Activated naive CD4-positive, alpha-beta T cell treated with anti-CD3 and anti-CD28 coated beads for 36 hours (primary cell): ENCODE data around the gene ANO7. TPM values are rescaled to one million over a fixed set of nuclear protein-coding genes. Genes with fewer than 3 reads are reported as not detected.

ENCODE experiments used
- CTCF ChIA-PET: fragments of 350-600 bp; sonication (Branson Sonifier 250); formaldehyde crosslinking; loops from one replicate; lab custom pipeline; 2021; ENCODE audit warnings: antibody characterized with exemption; lab: Charles Lee
- DNase-seq: peaks from one replicate; pipeline ENCODE4 v3.0.0-alpha.2; 2020
- H3K27ac Mint-ChIP-seq: one replicate; pipeline ENCODE4 v1.8.0; 2021; ENCODE audit warnings: mild to moderate bottlenecking, mixed read lengths
- H3K27me3 Mint-ChIP-seq: one replicate; pipeline ENCODE4 v1.8.0; 2021; ENCODE audit warnings: low read depth, mixed read lengths
- H3K36me3 Mint-ChIP-seq: one replicate; pipeline ENCODE4 v1.8.0; 2021; ENCODE audit warnings: low read depth, mixed read lengths
- H3K4me1 Mint-ChIP-seq: one replicate; pipeline ENCODE4 v1.8.0; 2021; ENCODE audit warnings: low read depth, mixed read lengths
- H3K4me3 Mint-ChIP-seq: one replicate; pipeline ENCODE4 v1.8.0; 2021; ENCODE audit warnings: mild to moderate bottlenecking, moderate library complexity, mixed read lengths
- H3K9me3 Mint-ChIP-seq: one replicate; pipeline ENCODE4 v1.8.0; 2021; ENCODE audit warnings: mixed read lengths
- intact Hi-C: fragments of 100-400 bp; cut with micrococcal nuclease; formaldehyde crosslinking; loops from one replicate; pipeline ENCODE4 v1.15.1; 2023
- total RNA-seq, 2 experiments: library from RNA; stranded (reverse); gene quantifications; one replicate each; pipeline ENCODE4 v1.2.3, GENCODE V29; 2021

ANO7 gene
- total RNA-seq, 2 experiments from 2014 or later = 0.57 TPM

GRCh38 chr2:241237949-241238371 is 49.5 kb downstream of the ANO7 start:
- Mint-ChIP-seq H3K36me3 (peaks cover 80% of the 10 kb centered on the region), H3K27me3 (no peaks in the 10 kb centered on the region), H3K27ac (no peak overlapping the region), H3K4me1 (no peaks in the 10 kb centered on the region), H3K9me3 (no peaks in the 10 kb centered on the region), H3K4me3 (no peak overlapping the region)
- CTCF ChIA-PET = no interaction called here
- intact Hi-C loops = no loop called here
- no peak for DNase-seq

- H3K4me3 Mint-ChIP-seq = no peak overlapping the region
- H3K4me1 Mint-ChIP-seq = no peaks in the 10 kb centered on the region
- CTCF ChIA-PET = no interaction called here
- H3K27me3 Mint-ChIP-seq = no peaks in the 10 kb centered on the region
- intact Hi-C loops = no loop called here
- H3K27ac Mint-ChIP-seq = no peak overlapping the region
- peaks cover 79% of the 10 kb centered on the region for H3K36me3 Mint-ChIP-seq
- H3K9me3 Mint-ChIP-seq = no peaks in the 10 kb centered on the region
- DNase-seq = no peak
Observed at GRCh38 chr2:241238693-241239198, 50.3 kb downstream of the ANO7 start.

- Mint-ChIP-seq H3K36me3 (peaks cover 78% of the 10 kb centered on the region), H3K4me1 (no peaks in the 10 kb centered on the region), H3K9me3 (no peaks in the 10 kb centered on the region), H3K4me3 (no peak overlapping the region), H3K27ac (no peak overlapping the region), H3K27me3 (no peaks in the 10 kb centered on the region)
- DNase-seq = no peak
- CTCF ChIA-PET = no interaction called here
- intact Hi-C loops = no loop called here
Observed at GRCh38 chr2:241239552-241240202, 51.2 kb downstream of the ANO7 start.

- CTCF ChIA-PET = no interaction called here
- no peaks in the 10 kb centered on the region for H3K9me3 Mint-ChIP-seq
- intact Hi-C loops = no loop called here
- H3K36me3 Mint-ChIP-seq = peaks cover 71% of the 10 kb centered on the region
- H3K27ac Mint-ChIP-seq = no peak overlapping the region
- no peak for DNase-seq
- H3K4me3 Mint-ChIP-seq = no peak overlapping the region
- H3K4me1 Mint-ChIP-seq = no peaks in the 10 kb centered on the region
- no peaks in the 10 kb centered on the region for H3K27me3 Mint-ChIP-seq
Observed at GRCh38 chr2:241240320-241241004, 52.0 kb downstream of the ANO7 start.

- no peaks in the 10 kb centered on the region for H3K4me1 Mint-ChIP-seq
- H3K9me3 Mint-ChIP-seq = no peaks in the 10 kb centered on the region
- intact Hi-C loops = no loop called here
- H3K27ac Mint-ChIP-seq = no peak overlapping the region
- DNase-seq = no peak
- H3K36me3 Mint-ChIP-seq = peaks cover 69% of the 10 kb centered on the region
- CTCF ChIA-PET = interaction anchor here (0.8 kb wide), 1 partner anchor 370 kb away, joined by 3 read pairs; no protein-coding TSS in a partner anchor
- no peaks in the 10 kb centered on the region for H3K27me3 Mint-ChIP-seq
- H3K4me3 Mint-ChIP-seq = no peak overlapping the region
Observed at GRCh38 chr2:241241669-241242068, 53.2 kb downstream of the ANO7 start.

- H3K4me3 Mint-ChIP-seq = no peak overlapping the region
- peaks cover 67% of the 10 kb centered on the region for H3K36me3 Mint-ChIP-seq
- H3K9me3 Mint-ChIP-seq = no peaks in the 10 kb centered on the region
- H3K27ac Mint-ChIP-seq = no peak overlapping the region
- no peak for DNase-seq
- no peaks in the 10 kb centered on the region for H3K27me3 Mint-ChIP-seq
- intact Hi-C loops = no loop called here
- no peaks in the 10 kb centered on the region for H3K4me1 Mint-ChIP-seq
- CTCF ChIA-PET = no interaction called here
Observed at GRCh38 chr2:241242306-241242705, 53.8 kb downstream of the ANO7 start.

GRCh38 chr2:241244368-241244767 is 55.9 kb downstream of the ANO7 start:
- intact Hi-C loops = no loop called here
- H3K27ac Mint-ChIP-seq = no peak overlapping the region

GRCh38 chr2:241248289-241248688 is 59.8 kb downstream of the ANO7 start:
- H3K4me1 Mint-ChIP-seq = no peaks in the 10 kb centered on the region
- H3K27ac Mint-ChIP-seq = no peak overlapping the region
- no peaks in the 10 kb centered on the region for H3K9me3 Mint-ChIP-seq
- no peaks in the 10 kb centered on the region for H3K27me3 Mint-ChIP-seq
- no peak overlapping the region for H3K4me3 Mint-ChIP-seq
- intact Hi-C loops = no loop called here
- H3K36me3 Mint-ChIP-seq = peaks cover 57% of the 10 kb centered on the region
- CTCF ChIA-PET = no interaction called here
- no peak for DNase-seq

More at GRCh38 chr2:241244368-241244767, 55.9 kb downstream of the ANO7 start:
- DNase-seq = no peak
- no peak overlapping the region for H3K4me3 Mint-ChIP-seq
- CTCF ChIA-PET = interaction anchor here (0.6 kb wide), 2 partner anchors 25 to 269 kb away, joined by 3 to 4 read pairs; no protein-coding TSS in a partner anchor
- H3K9me3 Mint-ChIP-seq = no peaks in the 10 kb centered on the region
- H3K27me3 Mint-ChIP-seq = no peaks in the 10 kb centered on the region
- peaks cover 69% of the 10 kb centered on the region for H3K36me3 Mint-ChIP-seq
- no peaks in the 10 kb centered on the region for H3K4me1 Mint-ChIP-seq

- intact Hi-C loops = no loop called here
- Mint-ChIP-seq H3K4me3 (no peak overlapping the region), H3K27ac (no peak overlapping the region), H3K4me1 (no peaks in the 10 kb centered on the region), H3K9me3 (no peaks in the 10 kb centered on the region), H3K27me3 (no peaks in the 10 kb centered on the region), H3K36me3 (peaks cover 56% of the 10 kb centered on the region)
- CTCF ChIA-PET = no interaction called here
- DNase-seq = no peak
Observed at GRCh38 chr2:241248897-241249296, 60.4 kb downstream of the ANO7 start.

GRCh38 chr2:241249654-241250053 is 61.2 kb downstream of the ANO7 start:
- H3K4me1 Mint-ChIP-seq = no peaks in the 10 kb centered on the region
- no peak overlapping the region for H3K27ac Mint-ChIP-seq
- intact Hi-C loops = no loop called here
- no peak overlapping the region for H3K4me3 Mint-ChIP-seq
- no peak for DNase-seq
- no peaks in the 10 kb centered on the region for H3K27me3 Mint-ChIP-seq
- no peaks in the 10 kb centered on the region for H3K9me3 Mint-ChIP-seq
- peaks cover 52% of the 10 kb centered on the region for H3K36me3 Mint-ChIP-seq
- CTCF ChIA-PET = no interaction called here

- no peaks in the 10 kb centered on the region for H3K4me1 Mint-ChIP-seq
- DNase-seq = no peak
- CTCF ChIA-PET = interaction anchor here (0.7 kb wide), 1 partner anchor 140 kb away, joined by 3 read pairs; no protein-coding TSS in a partner anchor
- H3K27ac Mint-ChIP-seq = no peak overlapping the region
- peaks cover 56% of the 10 kb centered on the region for H3K36me3 Mint-ChIP-seq
- no peak overlapping the region for H3K4me3 Mint-ChIP-seq
- H3K9me3 Mint-ChIP-seq = no peaks in the 10 kb centered on the region
- H3K27me3 Mint-ChIP-seq = no peaks in the 10 kb centered on the region
- intact Hi-C loops = no loop called here
Observed at GRCh38 chr2:241252778-241253475, 64.5 kb downstream of the ANO7 start.

- Mint-ChIP-seq H3K27ac (no peak overlapping the region), H3K4me1 (peaks cover 3% of the 10 kb centered on the region), H3K36me3 (peaks cover 51% of the 10 kb centered on the region), H3K9me3 (no peaks in the 10 kb centered on the region), H3K27me3 (no peaks in the 10 kb centered on the region), H3K4me3 (no peak overlapping the region)
- intact Hi-C loops = no loop called here
- DNase-seq = no peak
- CTCF ChIA-PET = interaction anchor here (0.6 kb wide), 1 partner anchor 525 kb away, joined by 3 read pairs; no protein-coding TSS in a partner anchor
Observed at GRCh38 chr2:241254904-241255351, 66.5 kb downstream of the ANO7 start.
